ENCODE measurements around the gene PATJ. TPM values are rescaled to one million over a fixed set of nuclear protein-coding genes. Genes with fewer than 3 reads are reported as not detected.
A peak's percentile ranks its signal among the peaks of the same experiment; 100 is the strongest.

PATJ gene
- total RNA-seq, 1 donor from 2014 or later: 2.0 TPM

GRCh38 chr1:61851849-61852669, 109.8 kb downstream of the PATJ start:
- no peaks in the 10 kb centered on the region for H3K9me3 Mint-ChIP-seq (ENCODE audit: unreplicated experiment)
- no peak for DNase-seq
- TF ChIP-seq CTCF (IDR thresholded peaks at IDR 0.05; ENCODE audit: partially characterized antibody, unreplicated experiment): peak; percentile 68
- H3K27me3 Mint-ChIP-seq (ENCODE audit: unreplicated experiment): peaks cover 1% of the 10 kb centered on the region
- H3K4me3 Mint-ChIP-seq (ENCODE audit: unreplicated experiment): no peak overlapping the region
- no peak overlapping the region for H3K27ac Mint-ChIP-seq (ENCODE audit: unreplicated experiment)
- no peaks in the 10 kb centered on the region for H3K4me1 Mint-ChIP-seq (ENCODE audit: low read depth, unreplicated experiment)
- no peaks in the 10 kb centered on the region for H3K36me3 Mint-ChIP-seq (ENCODE audit: unreplicated experiment)

- TF ChIP-seq CTCF (IDR thresholded peaks at IDR 0.05; ENCODE audit: partially characterized antibody, unreplicated experiment): no peak
- no peaks in the 10 kb centered on the region for H3K9me3 Mint-ChIP-seq (ENCODE audit: unreplicated experiment)
- H3K36me3 Mint-ChIP-seq (ENCODE audit: unreplicated experiment): no peaks in the 10 kb centered on the region
Observed at GRCh38 chr1:61852670-61853015, 110.4 kb downstream of the PATJ start.

GRCh38 chr1:61853583-61853982, 111.3 kb downstream of the PATJ start:
- H3K4me3 Mint-ChIP-seq (ENCODE audit: unreplicated experiment): no peak overlapping the region
- DNase-seq: no peak
- no peak overlapping the region for H3K27ac Mint-ChIP-seq (ENCODE audit: unreplicated experiment)

More at GRCh38 chr1:61852670-61853015, 110.4 kb downstream of the PATJ start:
- Mint-ChIP-seq H3K27ac (ENCODE audit: unreplicated experiment) (no peak overlapping the region), H3K4me3 (ENCODE audit: unreplicated experiment) (no peak overlapping the region), H3K4me1 (ENCODE audit: low read depth, unreplicated experiment) (no peaks in the 10 kb centered on the region), H3K27me3 (ENCODE audit: unreplicated experiment) (peaks cover 1% of the 10 kb centered on the region)
- no peak for DNase-seq

GRCh38 chr1:61864489-61864888, 122.2 kb downstream of the PATJ start:
- no peak for TF ChIP-seq CTCF (IDR thresholded peaks at IDR 0.05; ENCODE audit: partially characterized antibody, unreplicated experiment)
- Mint-ChIP-seq H3K4me3 (ENCODE audit: unreplicated experiment) (no peak overlapping the region), H3K27ac (ENCODE audit: unreplicated experiment) (no peak overlapping the region), H3K4me1 (ENCODE audit: low read depth, unreplicated experiment) (peaks cover 10% of the 10 kb centered on the region), H3K36me3 (ENCODE audit: unreplicated experiment) (no peaks in the 10 kb centered on the region), H3K9me3 (ENCODE audit: unreplicated experiment) (no peaks in the 10 kb centered on the region), H3K27me3 (ENCODE audit: unreplicated experiment) (no peaks in the 10 kb centered on the region)
- DNase-seq: peak; percentile 26

More at GRCh38 chr1:61853583-61853982, 111.3 kb downstream of the PATJ start:
- peaks cover 1% of the 10 kb centered on the region for H3K27me3 Mint-ChIP-seq (ENCODE audit: unreplicated experiment)
- no peaks in the 10 kb centered on the region for H3K9me3 Mint-ChIP-seq (ENCODE audit: unreplicated experiment)
- no peaks in the 10 kb centered on the region for H3K36me3 Mint-ChIP-seq (ENCODE audit: unreplicated experiment)
- H3K4me1 Mint-ChIP-seq (ENCODE audit: low read depth, unreplicated experiment): no peaks in the 10 kb centered on the region
- no peak for TF ChIP-seq CTCF (IDR thresholded peaks at IDR 0.05; ENCODE audit: partially characterized antibody, unreplicated experiment)

- no peaks in the 10 kb centered on the region for H3K27me3 Mint-ChIP-seq (ENCODE audit: unreplicated experiment)
- no peaks in the 10 kb centered on the region for H3K36me3 Mint-ChIP-seq (ENCODE audit: unreplicated experiment)
- H3K4me3 Mint-ChIP-seq (ENCODE audit: unreplicated experiment): no peak overlapping the region
- DNase-seq: no peak
- H3K4me1 Mint-ChIP-seq (ENCODE audit: low read depth, unreplicated experiment): peaks cover 10% of the 10 kb centered on the region
- TF ChIP-seq CTCF (IDR thresholded peaks at IDR 0.05; ENCODE audit: partially characterized antibody, unreplicated experiment): no peak
- no peak overlapping the region for H3K27ac Mint-ChIP-seq (ENCODE audit: unreplicated experiment)
- no peaks in the 10 kb centered on the region for H3K9me3 Mint-ChIP-seq (ENCODE audit: unreplicated experiment)
Observed at GRCh38 chr1:61865646-61866220, 123.5 kb downstream of the PATJ start.
